HG03045 (cell line): ENCODE data around the gene TBC1D22A.

Source experiments
- ATAC-seq: cut with Tn5 transposase; IDR thresholded peaks from one replicate; pipeline ENCODE4 v1.9.1; 2021; ENCODE audit warnings: mild to moderate bottlenecking, moderate library complexity; ENCODE audit not compliant: unreplicated experiment

Gene TBC1D22A

GRCh38 chr22:47201996-47202818 lies 439.8 kb downstream of the TBC1D22A start:
- no peak for ATAC-seq

GRCh38 chr22:47202819-47203553 lies 440.5 kb downstream of the TBC1D22A start:
- ATAC-seq, result no peak

DNA sequence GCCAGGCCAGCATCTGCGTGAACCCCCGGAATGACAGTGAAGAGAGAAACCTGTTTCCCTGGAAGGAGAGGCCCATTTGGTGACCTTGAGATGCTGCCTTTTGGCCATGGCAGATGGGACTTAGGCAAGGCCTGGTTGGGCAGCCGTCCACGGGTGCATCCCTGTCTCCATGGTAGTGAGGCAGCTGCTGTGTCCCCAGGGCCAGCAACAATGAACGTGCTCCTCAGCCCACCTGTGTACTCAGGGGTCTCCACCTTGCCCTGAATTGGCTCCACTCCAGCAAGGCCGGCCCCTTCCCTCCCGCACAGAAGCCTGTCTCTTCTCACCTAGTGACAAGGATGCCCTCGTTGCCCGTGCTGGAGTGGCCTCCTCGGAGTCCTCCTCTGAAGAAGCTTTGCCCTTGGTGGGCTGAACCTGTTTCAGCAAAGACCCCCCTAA lies 441.1 kb downstream of the TBC1D22A start:
- no peak for ATAC-seq

- ATAC-seq, result no peak
These were observed 441.8 kb downstream of the TBC1D22A start for GRCh38 chr22:47204002-47204979.

GRCh38 chr22:47205081-47205491 lies 442.6 kb downstream of the TBC1D22A start:
- ATAC-seq, result no peak

DNA sequence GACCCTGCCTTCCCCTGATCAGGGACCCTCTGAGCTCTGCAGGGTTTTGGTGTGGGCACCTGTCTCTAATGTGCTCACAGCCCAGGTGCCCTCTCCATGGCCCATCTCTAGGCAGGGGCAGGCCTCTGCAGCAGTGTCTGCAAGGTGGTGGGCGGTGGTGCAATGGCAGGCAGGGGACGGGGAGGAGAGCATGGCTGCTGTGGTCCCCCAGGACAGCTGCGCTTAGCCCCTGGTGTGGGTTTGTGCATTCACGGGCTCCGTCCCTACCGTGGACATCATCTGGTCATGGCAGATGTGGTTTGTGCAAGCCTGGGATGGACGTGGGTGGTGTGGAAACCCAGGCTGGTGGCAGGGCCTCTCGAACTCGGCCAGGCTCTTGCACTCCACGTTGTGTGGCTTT lies 443.1 kb downstream of the TBC1D22A start:
- ATAC-seq, result no peak

GRCh38 chr22:47206164-47206563 lies 443.7 kb downstream of the TBC1D22A start:
- ATAC-seq, result no peak

DNA sequence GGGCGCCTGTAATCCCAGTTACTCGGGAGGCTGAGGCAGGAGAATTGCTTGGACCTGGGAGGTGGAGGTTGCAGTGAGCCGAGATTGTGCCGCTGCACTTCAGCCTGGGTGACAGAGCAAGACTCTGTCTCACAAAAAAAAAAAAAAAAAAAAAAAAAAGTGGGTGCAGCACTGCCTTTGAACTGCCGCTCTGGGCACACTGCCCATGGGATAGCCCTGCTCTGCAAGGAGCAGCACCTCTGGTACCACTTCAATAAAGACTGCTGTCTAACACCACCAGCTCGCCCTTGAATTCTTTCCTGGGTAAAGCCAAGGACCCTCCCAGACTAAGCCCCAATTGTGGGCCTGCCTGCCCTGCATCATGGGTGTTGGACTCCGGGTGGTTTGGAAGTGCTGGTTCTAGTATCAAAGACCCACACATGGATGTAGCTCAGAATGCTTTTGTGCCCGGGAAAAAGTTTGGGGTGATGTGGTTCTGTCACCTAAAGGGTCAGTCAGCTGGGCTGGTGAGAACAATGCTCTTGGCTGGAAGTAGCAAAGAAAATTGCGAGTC lies 444.3 kb downstream of the TBC1D22A start:
- no peak for ATAC-seq

GRCh38 chr22:47207387-47207786 lies 444.9 kb downstream of the TBC1D22A start:
- no peak for ATAC-seq

- ATAC-seq, result no peak
These were observed 445.6 kb downstream of the TBC1D22A start for GRCh38 chr22:47207846-47208554.

- ATAC-seq, result no peak
These were observed 446.2 kb downstream of the TBC1D22A start for GRCh38 chr22:47208630-47209029.

GRCh38 chr22:47209040-47209514 lies 446.6 kb downstream of the TBC1D22A start:
- no peak for ATAC-seq

DNA sequence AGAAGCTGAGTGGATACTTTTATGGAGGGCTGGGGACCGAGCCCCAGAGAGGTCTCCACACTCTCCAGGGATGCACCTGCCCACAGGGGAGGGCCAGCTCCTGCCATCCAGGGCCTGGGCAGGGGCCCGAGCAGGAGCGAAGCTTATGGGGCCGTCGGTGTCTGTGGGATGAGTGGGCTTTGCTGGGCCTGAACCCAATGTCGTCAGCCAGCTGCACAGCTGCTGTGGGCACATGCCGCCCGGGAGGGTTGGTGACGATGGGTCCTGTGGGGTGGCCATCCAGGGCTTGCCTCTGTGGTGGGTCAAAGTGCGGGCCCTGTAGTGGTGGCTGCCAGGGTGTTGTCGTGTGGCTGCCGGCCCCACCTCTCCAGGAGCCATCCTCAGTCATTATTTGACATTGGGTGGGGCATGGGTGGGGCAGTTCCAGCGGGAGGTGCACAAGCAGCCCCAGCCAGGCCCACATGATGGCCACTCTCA lies 447.1 kb downstream of the TBC1D22A start:
- ATAC-seq, result no peak

GRCh38 chr22:47210112-47210657 lies 447.7 kb downstream of the TBC1D22A start:
- no peak for ATAC-seq

GRCh38 chr22:47210686-47211085 lies 448.2 kb downstream of the TBC1D22A start:
- ATAC-seq, result no peak

GRCh38 chr22:47213571-47214230 lies 451.3 kb downstream of the TBC1D22A start:
- ATAC-seq, result no peak

- ATAC-seq, result no peak
These were observed 453.4 kb downstream of the TBC1D22A start for GRCh38 chr22:47215851-47216250.

DNA sequence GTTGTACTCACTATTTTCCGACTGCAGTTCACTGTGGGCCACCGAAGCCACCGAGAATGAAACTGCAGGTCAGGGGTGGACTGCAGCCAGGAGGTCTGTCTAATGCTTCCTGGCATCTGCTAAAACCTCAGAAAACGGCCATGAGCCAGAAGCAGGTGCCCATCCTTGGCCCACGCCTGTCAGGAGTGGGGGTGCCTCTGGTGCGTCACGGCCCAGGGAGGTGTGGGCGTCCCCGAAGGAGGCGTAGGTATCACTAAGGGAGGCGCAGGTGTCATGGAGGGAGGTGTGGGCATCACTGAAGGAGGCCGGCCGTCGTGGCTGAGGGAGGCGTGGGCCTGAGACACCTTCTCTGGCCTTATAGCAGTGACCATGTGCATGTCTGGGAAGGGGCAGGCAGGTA lies 456.2 kb downstream of the TBC1D22A start:
- ATAC-seq, result no peak

- ATAC-seq, result no peak
These were observed 457.3 kb downstream of the TBC1D22A start for GRCh38 chr22:47219789-47220188.
